Astrocyte of the hippocampus (primary cell): ENCODE results near the gene HIBCH.
"Not testable (repeated sequence)": the region's sequence is repeated elsewhere in the genome, so short reads cannot be mapped to it uniquely, and the experiment has no call there.

Experiments used
- DNase-seq: peaks from one replicate; pipeline ENCODE4 v3.0.0; 2011; ENCODE audit warnings: low read depth, low spot score

The HIBCH gene

GRCh38 chr2:190343089-190343535, 23.5 kb upstream of the HIBCH start:
- no peak for DNase-seq

- no peak for DNase-seq
These were observed 23.0 kb upstream of the HIBCH start for GRCh38 chr2:190342611-190343010.

- DNase-seq, result no peak
These were observed 20.7 kb upstream of the HIBCH start for GRCh38 chr2:190340369-190340768.

- no peak for DNase-seq
These were observed 19.8 kb upstream of the HIBCH start for GRCh38 chr2:190339394-190339793.

GRCh38 chr2:190338453-190338852, 18.8 kb upstream of the HIBCH start:
- no peak for DNase-seq

- DNase-seq, result no peak
These were observed 16.8 kb upstream of the HIBCH start for GRCh38 chr2:190336420-190336819.

- not testable (repeated sequence) for DNase-seq
These were observed 16.0 kb upstream of the HIBCH start for GRCh38 chr2:190335584-190335983.

GRCh38 chr2:190335225-190335559, 15.6 kb upstream of the HIBCH start:
- no peak for DNase-seq

- DNase-seq, result no peak
These were observed 15.0 kb upstream of the HIBCH start for GRCh38 chr2:190334479-190335224.

GRCh38 chr2:190333928-190334327, 14.3 kb upstream of the HIBCH start:
- no peak for DNase-seq

- no peak for DNase-seq
These were observed 13.8 kb upstream of the HIBCH start for GRCh38 chr2:190333395-190333794.

- DNase-seq, result peak; percentile 7
These were observed 9.0 kb upstream of the HIBCH start for GRCh38 chr2:190328573-190329147.

- DNase-seq, result peak; percentile 47
These were observed 8.4 kb upstream of the HIBCH start for GRCh38 chr2:190327867-190328572.

- no peak for DNase-seq
These were observed 6.0 kb upstream of the HIBCH start for GRCh38 chr2:190325588-190325987.

- DNase-seq, result no peak
These were observed 3.8 kb upstream of the HIBCH start for GRCh38 chr2:190323406-190323805.

- no peak for DNase-seq
These were observed 1.1 kb upstream of the HIBCH start for GRCh38 chr2:190320696-190321095.

GRCh38 chr2:190318931-190319554, 583 bp downstream of the HIBCH start:
- DNase-seq, result peak; percentile 41

- DNase-seq, result no peak
These were observed 1.1 kb downstream of the HIBCH start for GRCh38 chr2:190318514-190318913.

GRCh38 chr2:190315273-190315672, 4.4 kb downstream of the HIBCH start:
- DNase-seq, result no peak

- DNase-seq, result no peak
These were observed 5.7 kb downstream of the HIBCH start for GRCh38 chr2:190313880-190314279.

GRCh38 chr2:190312635-190313025, 7.0 kb downstream of the HIBCH start:
- DNase-seq, result not testable (repeated sequence)

GRCh38 chr2:190311893-190312634, 7.6 kb downstream of the HIBCH start:
- no peak for DNase-seq
